Activated CD4-positive, CD25-positive, alpha-beta regulatory T cell (primary cell): ENCODE data around the gene RAB36.

Experiments used
- DNase-seq, 4 experiments: peaks; one replicate each; lab custom pipeline; 2025; lab: John Stamatoyannopoulos, UW

RAB36 gene

GRCh38 chr22:23108249-23109078, 36.8 kb upstream of the RAB36 start:
- no peak for DNase-seq

- DNase-seq = no peak
These were observed 36.3 kb upstream of the RAB36 start for GRCh38 chr22:23109079-23109347.

GRCh38 chr22:23109441-23109978, 35.8 kb upstream of the RAB36 start:
- no peak for DNase-seq

GRCh38 chr22:23110190-23110921, 34.9 kb upstream of the RAB36 start:
- DNase-seq = no peak

GRCh38 chr22:23110922-23111527, 34.3 kb upstream of the RAB36 start:
- no peak for DNase-seq

GRCh38 chr22:23112472-23113012, 32.7 kb upstream of the RAB36 start:
- DNase-seq = no peak

- no peak for DNase-seq
These were observed 32.0 kb upstream of the RAB36 start for GRCh38 chr22:23113067-23113846.

GRCh38 chr22:23113847-23114720, 31.2 kb upstream of the RAB36 start:
- DNase-seq = no peak

- no peak for DNase-seq
These were observed 30.6 kb upstream of the RAB36 start for GRCh38 chr22:23114721-23115020.

GRCh38 chr22:23115369-23115768, 29.9 kb upstream of the RAB36 start:
- DNase-seq = no peak

- no peak for DNase-seq
These were observed 29.3 kb upstream of the RAB36 start for GRCh38 chr22:23115825-23116494.

GRCh38 chr22:23116506-23117263, 28.6 kb upstream of the RAB36 start:
- no peak for DNase-seq

- no peak for DNase-seq
These were observed 28.0 kb upstream of the RAB36 start for GRCh38 chr22:23117275-23117674.

- no peak for DNase-seq
These were observed 27.2 kb upstream of the RAB36 start for GRCh38 chr22:23117891-23118646.

- no peak for DNase-seq
These were observed 26.4 kb upstream of the RAB36 start for GRCh38 chr22:23118647-23119493.

GRCh38 chr22:23119494-23120414, 25.5 kb upstream of the RAB36 start:
- DNase-seq = peak in 2 of 4 experiments; percentile 16 to 24

GRCh38 chr22:23120415-23120899, 24.8 kb upstream of the RAB36 start:
- no peak for DNase-seq
